GM13976 (cell line): Measurements from ENCODE around the gene ADSS1.

ENCODE experiments used
- DNase-seq: peaks from one replicate; pipeline ENCODE4 v3.0.0; 2012; ENCODE audit warnings: low spot score
- CTCF ChIP-seq: IDR thresholded peaks from 2 replicates; pipeline ENCODE4 v1.5.1; 2012; ENCODE audit warnings: borderline replicate concordance, mild to moderate bottlenecking; ENCODE audit not compliant: insufficient read depth; ENCODE audit errors: extremely low read depth, missing control alignments, control extremely low read depth
- in situ Hi-C: fragments of 300-500 bp; cut with MboI; formaldehyde crosslinking; loops from one replicate; pipeline ENCODE4 v1.12.0; 2022; ENCODE audit warnings: low sequenced_read_pairs, mixed read lengths, inconsistent platforms; ENCODE audit not compliant: unreplicated experiment

Gene ADSS1

GRCh38 chr14:104794631-104794992 lies 70.6 kb downstream of the ADSS1 start:
- peak; percentile 70 for DNase-seq
- no peak for TF ChIP-seq CTCF
- in situ Hi-C loops, result no loop called here

GRCh38 chr14:104794993-104795780 lies 71.2 kb downstream of the ADSS1 start, which contains the start of gene AKT1:
TSS of gene AKT1 (minus strand) at chr14:104795748. CDS start at chr14:104792643, 3,105 bp downstream.
- DNase-seq, result peak; percentile 75
- TF ChIP-seq CTCF, result no peak
- in situ Hi-C loops, result no loop called here

- in situ Hi-C loops, result no loop called here
- TF ChIP-seq CTCF, result no peak
- peak; percentile 92 for DNase-seq
Observed at GRCh38 chr14:104795781-104796686, 72.0 kb downstream of the ADSS1 start.

GRCh38 chr14:104796687-104797081 lies 72.7 kb downstream of the ADSS1 start:
- in situ Hi-C loops, result no loop called here
- no peak for DNase-seq
- TF ChIP-seq CTCF, result no peak
